Body of pancreas (tissue), 4 donors: ENCODE results near the gene TMPRSS9.

Source experiments
- CTCF ChIP-seq, 7 experiments: fragments of 450-650 bp in 4 of 7; fragments of 200-600 bp in 3 of 7; sonication (generic) in 3 of 7; IDR thresholded peaks; one replicate each; pipeline ENCODE4 v1.5.1; 2016 to 2019; ENCODE audit warnings: antibody characterized with exemption in 7 of 7
- POLR2A ChIP-seq, 3 donors: fragments of 450-650 bp; IDR thresholded peaks; one replicate each; pipeline ENCODE4 v1.6.1; 2016; ENCODE audit warnings: antibody characterized with exemption in 3 of 3, mild to moderate bottlenecking in 2 of 3

GRCh38 chr19:2358548-2359173, 1.4 kb upstream of the TMPRSS9 start:
- TF ChIP-seq CTCF (IDR thresholded peaks at IDR 0.05) (no peak), POLR2A (IDR thresholded peaks at IDR 0.05) (no peak)
